Measurements from ENCODE around the gene NT5C. TPM values are rescaled to one million over a fixed set of nuclear protein-coding genes. Genes with fewer than 3 reads are reported as not detected.
"Not testable (repeated sequence)": the region's sequence is repeated elsewhere in the genome, so short reads cannot be mapped to it uniquely, and the experiment has no call there.

Gene NT5C
- total RNA-seq, 2 experiments from 2014 or later = 65.2 to 70.8 TPM

DNA sequence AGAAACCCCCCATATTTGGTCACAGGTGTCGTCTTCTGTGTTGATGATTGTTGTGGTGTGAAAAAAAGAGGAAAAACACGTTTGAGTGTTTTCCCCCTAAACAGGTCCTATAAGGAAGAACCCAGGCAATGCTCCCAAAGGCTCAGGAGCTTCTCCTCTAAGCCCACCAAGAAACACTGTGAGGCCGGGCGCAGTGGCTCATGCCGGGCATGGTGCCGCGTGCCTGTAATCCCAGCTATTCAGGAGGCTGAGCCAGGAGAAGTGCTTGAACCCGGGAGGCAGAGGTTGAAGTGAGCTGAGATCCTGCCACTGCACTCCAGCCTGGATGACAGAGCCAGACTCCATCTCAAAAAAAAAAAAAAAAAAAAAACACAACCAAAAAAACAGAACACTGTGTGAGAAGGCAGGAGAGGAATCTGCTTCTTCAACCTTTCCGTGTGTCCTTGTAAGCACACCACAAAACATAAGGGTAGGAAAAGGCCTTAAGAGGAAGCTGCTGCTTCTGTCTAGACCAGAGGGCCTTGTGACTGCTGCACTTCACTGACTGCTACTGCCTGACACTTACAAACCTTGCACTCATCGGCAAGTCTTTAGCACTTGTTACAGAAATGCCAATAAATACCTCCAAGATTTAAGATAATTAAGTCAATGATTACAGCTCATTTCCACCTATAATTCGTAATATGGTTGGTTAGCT lies 13.4 kb upstream of the NT5C start:
- H3K27ac Mint-ChIP-seq = no peak overlapping the region

GRCh38 chr17:75142236-75142971 lies 10.9 kb upstream of the NT5C start:
- H3K36me3 Mint-ChIP-seq = peaks cover 38% of the 10 kb centered on the region
- H3K9me3 Mint-ChIP-seq = no peaks in the 10 kb centered on the region
- no peak for DNase-seq
- H3K4me3 Mint-ChIP-seq = no peak overlapping the region
- H3K27me3 Mint-ChIP-seq = no peaks in the 10 kb centered on the region
- CTCF ChIA-PET = interaction anchor here (0.7 to 0.8 kb wide), 3 partner anchors 12 to 96 kb away, joined by 3 to 5 read pairs (median 4); no protein-coding TSS in a partner anchor
- no peak overlapping the region for H3K27ac Mint-ChIP-seq
- POLR2A ChIA-PET = interaction anchor here (0.5 to 1.7 kb wide), 3 partner anchors 11 to 137 kb away, joined by 3 to 4 read pairs (median 3); partner anchors contain the start of gene NT5C
- intact Hi-C loops (cut with micrococcal nuclease) = no loop called here
- peaks cover 3% of the 10 kb centered on the region for H3K4me1 Mint-ChIP-seq (ENCODE audit: low read depth)

More for the DNA sequence above, 13.4 kb upstream of the NT5C start:
- POLR2A ChIA-PET = interaction anchor here (0.7 to 1.7 kb wide), 2 partner anchors 9 to 14 kb away, joined by 3 to 11 read pairs; partner anchors contain the start of gene JPT1
- Mint-ChIP-seq H3K36me3 (peaks cover 47% of the 10 kb centered on the region), H3K27me3 (no peaks in the 10 kb centered on the region), H3K4me1 (ENCODE audit: low read depth) (peaks cover 10% of the 10 kb centered on the region), H3K4me3 (no peak overlapping the region), H3K9me3 (no peaks in the 10 kb centered on the region)
- DNase-seq = no peak
- intact Hi-C loops (cut with micrococcal nuclease) = no loop called here
- CTCF ChIA-PET = interaction anchor here (0.6 to 2.0 kb wide), 6 partner anchors 14 to 494 kb away, joined by 4 to 20 read pairs (median 6); partner anchors contain the start of gene NT5C

DNA sequence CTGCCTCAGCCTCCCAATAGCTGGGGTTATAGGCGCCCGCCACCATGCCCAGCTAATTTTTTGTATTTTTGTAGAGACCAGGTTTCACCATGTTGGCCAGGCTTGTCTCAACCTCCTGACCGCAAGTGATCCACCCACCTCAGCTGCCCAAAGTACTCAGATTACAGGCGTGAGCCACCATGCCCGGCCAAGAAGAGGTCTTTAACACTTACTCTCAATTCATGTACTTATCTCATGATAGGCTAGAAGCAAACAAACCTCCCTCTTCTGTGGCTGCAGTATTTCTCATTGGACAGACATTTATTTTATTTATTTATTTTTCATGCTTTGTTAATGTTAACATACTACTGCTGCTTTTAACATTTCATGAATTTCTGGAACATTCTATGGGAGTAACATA lies 7.0 kb upstream of the NT5C start:
- intact Hi-C loops (cut with micrococcal nuclease) = no loop called here
- no peak overlapping the region for H3K27ac Mint-ChIP-seq
- peaks cover 6% of the 10 kb centered on the region for H3K4me1 Mint-ChIP-seq (ENCODE audit: low read depth)
- H3K27me3 Mint-ChIP-seq = no peaks in the 10 kb centered on the region
- ChIA-PET CTCF (interaction anchor here (0.8 kb wide), 1 partner anchor 78 kb away, joined by 3 read pairs; no protein-coding TSS in a partner anchor), POLR2A (no interaction called here)
- no peaks in the 10 kb centered on the region for H3K9me3 Mint-ChIP-seq
- peaks cover 24% of the 10 kb centered on the region for H3K36me3 Mint-ChIP-seq
- no peak for DNase-seq
- H3K4me3 Mint-ChIP-seq = no peak overlapping the region

GRCh38 chr17:75137762-75138161 lies 6.2 kb upstream of the NT5C start:
- POLR2A ChIA-PET = interaction anchor here (0.6 kb wide), 1 partner anchor 10 kb away, joined by 3 read pairs; no protein-coding TSS in a partner anchor
- peaks cover 21% of the 10 kb centered on the region for H3K36me3 Mint-ChIP-seq
- H3K4me1 Mint-ChIP-seq (ENCODE audit: low read depth); H3K27ac Mint-ChIP-seq; intact Hi-C loops (cut with micrococcal nuclease); H3K9me3 Mint-ChIP-seq; H3K4me3 Mint-ChIP-seq; H3K27me3 Mint-ChIP-seq; DNase-seq: not testable (repeated sequence)
- CTCF ChIA-PET = interaction anchor here (1.2 kb wide), 1 partner anchor 25 kb away, joined by 3 read pairs; no protein-coding TSS in a partner anchor

DNA sequence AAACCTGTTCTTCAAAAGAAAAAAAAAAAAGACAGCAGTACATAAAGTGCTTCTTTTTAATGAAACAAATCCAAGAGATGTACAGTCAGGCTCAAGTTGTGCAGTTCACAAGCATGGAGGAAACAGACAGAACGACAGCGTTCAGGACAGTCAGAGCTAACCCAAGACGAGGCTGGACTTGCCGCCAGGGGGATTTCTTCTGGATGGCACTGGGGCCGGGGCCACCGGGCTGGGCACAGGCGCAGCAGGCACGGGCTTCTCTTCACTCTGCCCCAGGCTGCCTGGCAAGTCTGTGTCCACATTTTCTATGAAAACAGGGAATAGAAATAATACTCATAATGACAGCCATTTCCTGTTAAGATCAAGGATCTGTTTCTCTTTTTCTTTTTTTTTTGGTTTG lies 4.4 kb upstream of the NT5C start:
- Mint-ChIP-seq H3K4me1 (ENCODE audit: low read depth) (peaks cover 10% of the 10 kb centered on the region), H3K27me3 (no peaks in the 10 kb centered on the region), H3K27ac (no peak overlapping the region), H3K9me3 (no peaks in the 10 kb centered on the region), H3K4me3 (no peak overlapping the region), H3K36me3 (peaks cover 18% of the 10 kb centered on the region)
- no peak for DNase-seq
- intact Hi-C loops (cut with micrococcal nuclease) = no loop called here
- ChIA-PET CTCF (interaction anchor here (0.5 kb wide), 1 partner anchor 36 kb away, joined by 4 read pairs; no protein-coding TSS in a partner anchor), POLR2A (no interaction called here)

GRCh38 chr17:75135452-75135851 lies 3.9 kb upstream of the NT5C start:
- H3K9me3 Mint-ChIP-seq = no peaks in the 10 kb centered on the region
- no peak overlapping the region for H3K4me3 Mint-ChIP-seq
- ChIA-PET CTCF (no interaction called here), POLR2A (no interaction called here)
- peaks cover 12% of the 10 kb centered on the region for H3K4me1 Mint-ChIP-seq (ENCODE audit: low read depth)
- no peak for DNase-seq
- H3K27ac Mint-ChIP-seq = peak overlapping the region; percentile 75
- no peaks in the 10 kb centered on the region for H3K27me3 Mint-ChIP-seq
- intact Hi-C loops (cut with micrococcal nuclease) = no loop called here
- peaks cover 22% of the 10 kb centered on the region for H3K36me3 Mint-ChIP-seq

DNA sequence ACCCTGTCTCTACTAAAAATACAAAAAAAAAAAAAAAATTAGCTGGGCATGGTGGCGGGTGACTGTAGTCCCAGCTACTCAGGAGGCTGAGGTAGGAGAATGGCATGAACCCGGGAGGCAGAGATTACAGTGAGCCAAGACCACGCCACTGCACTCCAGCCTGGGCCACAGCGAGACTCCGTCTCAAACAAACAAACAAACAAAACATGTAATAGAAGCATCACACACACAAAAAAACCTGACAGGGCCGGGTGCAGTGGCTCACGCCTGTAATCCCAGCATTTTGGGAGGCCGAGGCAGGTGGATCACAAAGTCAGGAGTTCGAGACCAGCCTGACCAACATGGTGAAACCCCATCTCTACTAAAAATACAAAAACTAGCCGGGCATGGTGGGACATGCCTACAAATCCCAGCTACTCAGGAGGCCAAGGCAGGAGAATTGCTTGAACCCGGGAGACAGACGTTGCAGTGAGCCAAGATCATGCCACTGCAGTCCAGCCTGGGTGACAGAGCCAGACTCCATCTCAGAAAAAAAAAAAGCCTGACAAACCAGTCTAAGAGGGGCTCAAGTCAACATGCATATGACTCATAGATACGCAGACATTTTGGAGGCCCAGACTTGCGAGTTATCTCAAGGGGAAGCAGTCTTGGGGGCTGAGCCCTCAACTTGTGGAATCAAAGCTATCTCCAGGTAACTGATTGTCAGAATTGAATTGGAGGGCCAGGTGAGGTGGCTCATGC lies 2.2 kb upstream of the NT5C start:
- Mint-ChIP-seq H3K36me3 (peaks cover 19% of the 10 kb centered on the region), H3K27ac (peak overlapping the region; percentile 18), H3K4me1 (ENCODE audit: low read depth) (peaks cover 18% of the 10 kb centered on the region)
- not testable (repeated sequence) for H3K9me3 Mint-ChIP-seq, H3K27me3 Mint-ChIP-seq, H3K4me3 Mint-ChIP-seq, DNase-seq
- ChIA-PET CTCF (interaction anchor here (0.7 to 6.1 kb wide), 4 partner anchors 10 to 1263 kb away, joined by 3 to 121 read pairs (median 4); partner anchors contain the start of gene ARMC7), POLR2A (interaction anchor here (0.6 kb wide), 1 partner anchor 166 kb away, joined by 3 read pairs; no protein-coding TSS in a partner anchor)
- intact Hi-C loops (cut with micrococcal nuclease) = loop anchor here (5.0 kb wide), 2 partner anchors 69 to 86 kb away; partner anchors contain the start of genes ATP5PD and KCTD2

DNA sequence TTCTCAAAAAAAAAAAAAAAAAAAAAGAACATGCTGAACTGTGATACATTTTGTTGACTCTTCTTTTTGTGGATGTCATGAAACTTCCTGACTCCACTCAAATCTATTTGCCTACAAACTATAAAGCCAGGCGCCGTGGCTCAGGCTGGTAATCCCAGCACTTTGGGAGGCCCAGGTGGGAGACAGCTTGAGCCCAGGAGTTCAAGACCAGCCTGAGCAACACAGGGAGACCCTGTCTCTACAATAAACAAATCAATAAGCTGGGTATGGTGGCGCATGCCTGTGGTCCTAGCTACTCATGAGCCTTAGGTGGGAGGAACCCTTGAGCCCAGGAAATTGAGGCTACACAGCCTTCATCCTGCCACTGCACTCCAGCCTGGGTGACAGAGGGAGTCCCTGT lies 1.5 kb upstream of the NT5C start:
- H3K4me1 Mint-ChIP-seq (ENCODE audit: low read depth) = peaks cover 18% of the 10 kb centered on the region
- intact Hi-C loops (cut with micrococcal nuclease) = loop anchor here (5.0 kb wide), 2 partner anchors 69 to 86 kb away; partner anchors contain the start of genes ATP5PD and KCTD2
- H3K36me3 Mint-ChIP-seq = peaks cover 19% of the 10 kb centered on the region
- no peaks in the 10 kb centered on the region for H3K27me3 Mint-ChIP-seq
- CTCF ChIA-PET = interaction anchor here (0.7 to 6.1 kb wide), 3 partner anchors 9 to 1264 kb away, joined by 3 to 121 read pairs (median 3); partner anchors contain the start of gene ARMC7
- no peak for DNase-seq
- H3K9me3 Mint-ChIP-seq = no peaks in the 10 kb centered on the region
- H3K27ac Mint-ChIP-seq = peak overlapping the region; percentile 13
- H3K4me3 Mint-ChIP-seq = no peak overlapping the region
- POLR2A ChIA-PET = interaction anchor here (0.6 kb wide), 1 partner anchor 32 kb away, joined by 3 read pairs; no protein-coding TSS in a partner anchor

DNA sequence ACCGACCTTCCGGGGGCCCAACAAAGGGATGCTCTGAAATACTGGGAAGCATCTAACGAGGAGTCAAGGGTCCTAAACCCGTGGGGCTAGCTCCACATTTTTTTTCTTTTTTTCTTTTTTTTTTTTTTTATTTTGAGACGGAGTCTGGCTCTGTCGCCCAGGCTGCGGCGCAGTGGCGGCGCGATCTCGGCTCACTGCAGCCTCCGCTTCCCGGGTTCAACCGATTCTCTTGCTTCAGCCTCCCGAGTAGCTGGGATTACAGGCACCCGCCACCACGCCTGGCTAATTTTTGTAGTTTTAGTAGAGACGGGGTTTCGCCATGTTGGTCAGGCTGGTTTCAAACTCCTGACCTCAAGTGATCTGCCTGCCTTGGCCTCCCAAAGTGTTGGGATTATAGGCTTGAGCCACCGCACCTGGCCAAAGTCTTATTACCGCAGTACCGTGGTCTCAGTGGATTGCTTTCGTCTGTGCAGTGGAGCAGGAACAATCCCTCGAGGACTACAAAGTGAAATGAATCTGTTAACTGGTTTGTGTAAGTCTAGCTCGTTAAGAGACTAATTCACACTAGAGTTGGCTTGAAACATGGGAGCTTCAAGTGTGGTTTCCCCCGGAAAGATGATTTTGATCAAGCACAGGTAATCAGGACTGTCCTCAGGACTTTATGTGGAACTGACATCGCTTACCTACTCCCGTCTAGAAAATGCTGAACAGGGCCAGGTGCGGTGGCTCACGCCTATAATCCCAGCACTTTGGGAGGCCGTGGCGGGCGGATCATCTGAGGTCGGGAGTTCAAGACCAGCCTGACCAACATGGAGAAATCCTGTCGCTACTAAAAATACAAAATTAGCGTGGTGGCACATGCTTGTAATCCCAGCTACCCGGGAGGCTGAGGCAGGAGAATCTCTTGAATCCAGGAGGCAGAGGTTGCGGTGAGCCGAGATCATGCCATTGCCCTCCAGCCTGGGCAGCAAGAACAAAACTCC lies 767 bp upstream of the NT5C start:
- H3K27me3 Mint-ChIP-seq, DNase-seq, H3K9me3 Mint-ChIP-seq: not testable (repeated sequence)
- POLR2A ChIA-PET = interaction anchor here (0.6 to 1.3 kb wide), 2 partner anchors 31 to 73 kb away, joined by 3 to 4 read pairs; partner anchors contain the start of gene NUP85
- intact Hi-C loops (cut with micrococcal nuclease) = loop anchor here (5.0 kb wide), 2 partner anchors 70 to 85 kb away; partner anchors contain the start of genes ATP5PD and KCTD2
- CTCF ChIA-PET = interaction anchor here (0.7 to 6.1 kb wide), 13 partner anchors 10 to 158 kb away, joined by 3 to 121 read pairs (median 4); partner anchors contain the start of genes ARMC7, GGA3, MRPL58 and MRPS7
- H3K4me3 Mint-ChIP-seq = peak overlapping the region; percentile 84
- H3K27ac Mint-ChIP-seq = peak overlapping the region; percentile 86
- peaks cover 19% of the 10 kb centered on the region for H3K36me3 Mint-ChIP-seq
- H3K4me1 Mint-ChIP-seq (ENCODE audit: low read depth) = peaks cover 18% of the 10 kb centered on the region

DNA sequence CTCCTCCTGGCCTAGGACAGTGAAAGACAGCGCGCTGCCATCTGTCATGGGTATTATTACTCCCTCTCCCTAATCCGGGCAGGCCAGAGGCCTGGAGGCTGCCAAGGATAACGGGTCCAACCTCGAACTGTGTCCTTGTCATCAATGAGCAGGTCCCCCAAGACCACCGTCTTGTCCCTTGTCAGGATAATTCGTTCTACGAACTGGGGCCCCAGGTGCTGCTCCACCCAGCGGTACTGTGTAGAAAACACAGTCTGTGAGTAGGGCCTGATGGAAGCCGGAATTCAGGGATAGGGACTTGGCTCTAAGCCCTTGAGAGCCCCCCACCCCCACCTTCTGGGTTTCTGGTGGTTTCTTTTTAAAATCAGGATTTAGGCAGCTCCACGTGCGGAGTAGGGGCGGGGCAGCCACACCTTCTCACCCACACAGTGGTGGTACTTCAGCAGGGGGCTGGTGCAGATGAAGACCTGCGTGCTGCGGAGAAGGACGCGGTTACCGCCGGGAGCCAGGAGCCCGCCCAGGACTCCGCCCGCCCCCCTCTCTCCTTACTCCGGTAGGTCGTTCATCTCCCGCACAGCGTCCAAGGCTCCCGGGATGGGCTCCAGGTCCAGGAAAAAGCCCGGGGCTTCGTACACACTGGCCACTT lies 787 bp downstream of the NT5C start:
- Mint-ChIP-seq H3K4me1 (ENCODE audit: low read depth) (peaks cover 25% of the 10 kb centered on the region), H3K36me3 (peaks cover 14% of the 10 kb centered on the region), H3K9me3 (no peaks in the 10 kb centered on the region), H3K27ac (peak overlapping the region; percentile 86), H3K4me3 (peak overlapping the region; percentile 84), H3K27me3 (no peaks in the 10 kb centered on the region)
- ChIA-PET POLR2A (interaction anchor here (0.9 to 1.9 kb wide), 9 partner anchors 11 to 118 kb away, joined by 3 to 12 read pairs (median 5); partner anchors contain the start of genes JPT1, MRPL58 and NUP85), CTCF (interaction anchor here (0.5 to 6.1 kb wide), 27 partner anchors 10 to 281 kb away, joined by 3 to 121 read pairs (median 4); partner anchors contain the start of genes ARMC7, CDR2L, GGA3 and MRPL58)
- intact Hi-C loops (cut with micrococcal nuclease) = loop anchor here (1.0 to 5.0 kb wide), 3 partner anchors 16 to 83 kb away; partner anchors contain the start of genes ATP5PD and KCTD2
- DNase-seq = peak; percentile 62
